Measurements from ENCODE around the gene CAMK2D. TPM values are rescaled to one million over a fixed set of nuclear protein-coding genes. Genes with fewer than 3 reads are reported as not detected.

Gene CAMK2D
- total and polyA plus RNA-seq, 8 donors = 8.8 to 155 (median 64.5) TPM

- WGBS, 5 donors = 48 to 60% (median 54%) methylated on average over 1 of the region's 1 CpG
- H3K36me3 ChIP-seq = no peaks in the 10 kb centered on the region
- TF ChIP-seq POLR2A (IDR thresholded peaks at IDR 0.05) (no peak), POLR2AphosphoS5 (IDR thresholded peaks at IDR 0.05) (no peak), CTCF (IDR thresholded peaks at IDR 0.05) (no peak), EP300 (IDR thresholded peaks at IDR 0.05) (no peak)
- H3K27me3 ChIP-seq = no peaks in the 10 kb centered on the region
- H3K27ac ChIP-seq = no peak overlapping the region
- H3K4me3 ChIP-seq = no peak overlapping the region
- intact Hi-C loops (cut with DNase I; ENCODE audit: low total_unique reads) = no loop called here
- peaks cover 0 to 38% (median 14%) of the 10 kb centered on the region in 4 donors for H3K4me1 ChIP-seq
- DNase-seq = no peak
- H3K9me3 ChIP-seq = no peaks in the 10 kb centered on the region
Measured at GRCh38 chr4:113727802-113728201, 33.7 kb downstream of the CAMK2D start.

GRCh38 chr4:113725963-113726362 lies 35.6 kb downstream of the CAMK2D start:
- H3K4me3 ChIP-seq = no peak overlapping the region
- H3K9me3 ChIP-seq = no peaks in the 10 kb centered on the region
- intact Hi-C loops (cut with DNase I; ENCODE audit: low total_unique reads) = no loop called here
- H3K36me3 ChIP-seq = no peaks in the 10 kb centered on the region
- WGBS, 5 donors = 76 to 93% (median 81%) methylated on average over 1 of the region's 1 CpG
- no peak overlapping the region for H3K27ac ChIP-seq
- no peaks in the 10 kb centered on the region for H3K27me3 ChIP-seq
- peaks cover 0 to 52% (median 19%) of the 10 kb centered on the region in 4 donors for H3K4me1 ChIP-seq
- DNase-seq = no peak
- TF ChIP-seq POLR2AphosphoS5 (IDR thresholded peaks at IDR 0.05) = no peak
- TF ChIP-seq CTCF (IDR thresholded peaks at IDR 0.05) = no peak
- no peak for TF ChIP-seq EP300 (IDR thresholded peaks at IDR 0.05)
- no peak for TF ChIP-seq POLR2A (IDR thresholded peaks at IDR 0.05)

- Histone ChIP-seq H3K36me3 (no peaks in the 10 kb centered on the region), H3K27ac (no peak overlapping the region), H3K4me3 (no peak overlapping the region), H3K27me3 (no peaks in the 10 kb centered on the region), H3K4me1 (peaks cover 0 to 20% (median 9%) of the 10 kb centered on the region in 4 donors), H3K9me3 (no peaks in the 10 kb centered on the region)
- intact Hi-C loops (cut with DNase I; ENCODE audit: low total_unique reads) = no loop called here
- no peak for DNase-seq
- 74 to 94% (median 89%) methylated on average over 1 of the region's 1 CpG for WGBS, 5 donors
- no peak for TF ChIP-seq CTCF (IDR thresholded peaks at IDR 0.05)
- TF ChIP-seq POLR2AphosphoS5 (IDR thresholded peaks at IDR 0.05) = no peak
- no peak for TF ChIP-seq POLR2A (IDR thresholded peaks at IDR 0.05)
- TF ChIP-seq EP300 (IDR thresholded peaks at IDR 0.05) = no peak
Measured at GRCh38 chr4:113718252-113718651, 43.3 kb downstream of the CAMK2D start.

GRCh38 chr4:113711883-113712662 lies 49.5 kb downstream of the CAMK2D start:
- TF ChIP-seq EP300 (IDR thresholded peaks at IDR 0.05) (no peak), CTCF (IDR thresholded peaks at IDR 0.05) (no peak), POLR2AphosphoS5 (IDR thresholded peaks at IDR 0.05) (no peak), POLR2A (IDR thresholded peaks at IDR 0.05) (no peak)
- Histone ChIP-seq H3K9me3 (no peaks in the 10 kb centered on the region), H3K36me3 (no peaks in the 10 kb centered on the region), H3K27me3 (no peaks in the 10 kb centered on the region), H3K4me3 (no peak overlapping the region), H3K27ac (no peak overlapping the region), H3K4me1 (peaks cover 0 to 31% (median 12%) of the 10 kb centered on the region in 4 donors)
- DNase-seq = no peak
- 78 to 98% (median 90%) methylated on average over 1 of the region's 1 CpG for WGBS, 5 donors
- intact Hi-C loops (cut with DNase I; ENCODE audit: low total_unique reads) = no loop called here

Data from stomach (tissue), 9 donors.